ENCODE measurements around the gene PTK6. TPM values are rescaled to one million over a fixed set of nuclear protein-coding genes. Genes with fewer than 3 reads are reported as not detected.

The PTK6 gene
- total RNA-seq, 4 donors from 2014 or later = 8.3 to 109 (median 84.5) TPM

- Histone ChIP-seq H3K4me3 (no peak overlapping the region), H3K27ac (no peak overlapping the region), H3K36me3 (no peaks in the 10 kb centered on the region), H3K9me3 (no peaks in the 10 kb centered on the region), H3K4me1 (peaks cover 0 to 26% (median 4%) of the 10 kb centered on the region in 4 donors), H3K27me3 (no peaks in the 10 kb centered on the region)
- DNase-seq = peak in 2 of 3 donors; percentile 23 to 25
- TF ChIP-seq POLR2A (IDR thresholded peaks at IDR 0.05) = no peak
- TF ChIP-seq CTCF (IDR thresholded peaks at IDR 0.05) = no peak
Observed at GRCh38 chr20:63531686-63532448, 5.3 kb downstream of the PTK6 start.

GRCh38 chr20:63530788-63531160, 6.4 kb downstream of the PTK6 start:
- Histone ChIP-seq H3K27me3 (no peaks in the 10 kb centered on the region), H3K4me1 (peaks cover 0 to 30% (median 3%) of the 10 kb centered on the region in 4 donors), H3K27ac (peak overlapping the region in 1 of 4 donors; percentile 80), H3K36me3 (no peaks in the 10 kb centered on the region), H3K4me3 (peak overlapping the region in 2 of 4 donors; percentile 25 to 36), H3K9me3 (no peaks in the 10 kb centered on the region)
- DNase-seq = peak in 2 of 3 donors; percentile 87 to 89
- TF ChIP-seq CTCF (IDR thresholded peaks at IDR 0.05) (no peak), POLR2A (IDR thresholded peaks at IDR 0.05) (peak; percentile 16 to 44)

- Histone ChIP-seq H3K27me3 (no peaks in the 10 kb centered on the region), H3K36me3 (no peaks in the 10 kb centered on the region), H3K4me3 (peak overlapping the region in 2 of 4 donors; percentile 25 to 36), H3K4me1 (peaks cover 0 to 30% (median 3%) of the 10 kb centered on the region in 4 donors), H3K9me3 (no peaks in the 10 kb centered on the region), H3K27ac (peak overlapping the region in 1 of 4 donors; percentile 80)
- TF ChIP-seq CTCF (IDR thresholded peaks at IDR 0.05) (no peak), POLR2A (IDR thresholded peaks at IDR 0.05) (no peak)
- DNase-seq = peak in 1 of 3 donors; percentile 43
Observed at GRCh38 chr20:63529861-63530787, 7.1 kb downstream of the PTK6 start.

GRCh38 chr20:63529180-63529860, 7.9 kb downstream of the PTK6 start:
- H3K4me3 ChIP-seq = no peak overlapping the region
- no peaks in the 10 kb centered on the region for H3K27me3 ChIP-seq
- H3K9me3 ChIP-seq = no peaks in the 10 kb centered on the region
- H3K36me3 ChIP-seq = no peaks in the 10 kb centered on the region
- DNase-seq = peak in 1 of 3 donors; percentile 47
- H3K27ac ChIP-seq = no peak overlapping the region
- H3K4me1 ChIP-seq = peaks cover 0 to 23% (median 3%) of the 10 kb centered on the region in 4 donors
- TF ChIP-seq POLR2A (IDR thresholded peaks at IDR 0.05) (no peak), CTCF (IDR thresholded peaks at IDR 0.05) (no peak)

GRCh38 chr20:63527184-63527583, 10.0 kb downstream of the PTK6 start:
- Histone ChIP-seq H3K36me3 (peaks cover 0 to 14% (median 0%) of the 10 kb centered on the region in 3 donors), H3K27me3 (no peaks in the 10 kb centered on the region), H3K27ac (no peak overlapping the region), H3K4me1 (peaks cover 0 to 23% (median 5%) of the 10 kb centered on the region in 4 donors), H3K9me3 (no peaks in the 10 kb centered on the region), H3K4me3 (no peak overlapping the region)
- TF ChIP-seq POLR2A (IDR thresholded peaks at IDR 0.05) (no peak), CTCF (IDR thresholded peaks at IDR 0.05) (no peak)
- DNase-seq = peak in 1 of 3 donors; percentile 30

All from Peyer's patch (tissue), 4 donors.